GDM1 (cell line): ENCODE data around the gene SYT15.
"Not testable (repeated sequence)": the region's sequence is repeated elsewhere in the genome, so short reads cannot be mapped to it uniquely, and the experiment has no call there.

Experiments
- DNase-seq: peaks from one replicate; lab custom pipeline; 2025; lab: John Stamatoyannopoulos, UW

Gene SYT15

GRCh38 chr10:46578474-46579178, at the start of gene SYT15:
Gene SYT15 (plus strand): TSS chr10:46579128. CDS start chr10:46579169, 41 bp downstream.
- DNase-seq, result not testable (repeated sequence)

- not testable (repeated sequence) for DNase-seq
Measured at GRCh38 chr10:46529742-46530141, 49.2 kb upstream of the SYT15 start.

GRCh38 chr10:46530249-46531186, 48.4 kb upstream of the SYT15 start:
- no peak for DNase-seq

- DNase-seq, result not testable (repeated sequence)
Measured at GRCh38 chr10:46532256-46532655, 46.7 kb upstream of the SYT15 start.

GRCh38 chr10:46534828-46535524, 44.0 kb upstream of the SYT15 start:
- DNase-seq, result no peak

- no peak for DNase-seq
Measured at GRCh38 chr10:46536171-46536570, 42.8 kb upstream of the SYT15 start.

GRCh38 chr10:46536781-46537180, 42.1 kb upstream of the SYT15 start:
- no peak for DNase-seq

- DNase-seq, result no peak
Measured at GRCh38 chr10:46537309-46537708, 41.6 kb upstream of the SYT15 start.

GRCh38 chr10:46538155-46538554, 40.8 kb upstream of the SYT15 start:
- DNase-seq, result no peak

- DNase-seq, result no peak
Measured at GRCh38 chr10:46538717-46539426, 40.1 kb upstream of the SYT15 start.

- DNase-seq, result no peak
Measured at GRCh38 chr10:46539596-46540411, 39.1 kb upstream of the SYT15 start.

GRCh38 chr10:46540412-46541016, 38.4 kb upstream of the SYT15 start:
- no peak for DNase-seq

GRCh38 chr10:46541017-46541661, 37.8 kb upstream of the SYT15 start:
- DNase-seq, result no peak

GRCh38 chr10:46541735-46542566, 37.0 kb upstream of the SYT15 start:
- no peak for DNase-seq

GRCh38 chr10:46542567-46543465, 36.1 kb upstream of the SYT15 start:
- no peak for DNase-seq

- DNase-seq, result no peak
Measured at GRCh38 chr10:46543466-46544377, 35.2 kb upstream of the SYT15 start.
